HepG2 (cell line): ENCODE results near the gene RHOV. TPM values are rescaled to one million over a fixed set of nuclear protein-coding genes. Genes with fewer than 3 reads are reported as not detected.
A peak's percentile ranks its signal among the peaks of the same experiment; 100 is the strongest.

Experiments
- ARID3A ChIP-seq: IDR thresholded peaks from 2 replicates; pipeline ENCODE4 v1.6.1; 2012; ENCODE audit warnings: low read depth, low read length, improper control_type of control experiment
- ATF3 ChIP-seq: sonication (generic); formaldehyde crosslinking; IDR thresholded peaks from 2 replicates; pipeline ENCODE4 v1.4.0; 2020; ENCODE audit warnings: missing genetic modification reagents
- ATF7-NPFF ChIP-seq: sonication (generic); formaldehyde crosslinking; IDR thresholded peaks from 2 replicates; pipeline ENCODE4 v1.8.1; 2023; ENCODE audit warnings: mild to moderate bottlenecking, low read depth, missing genetic modification reagents, moderate library complexity
- BRCA1 ChIP-seq: sonication (generic); formaldehyde crosslinking; IDR thresholded peaks from 2 replicates; pipeline ENCODE4 v1.4.0; 2020; ENCODE audit warnings: missing genetic modification reagents
- FOSL2 ChIP-seq: sonication (generic); formaldehyde crosslinking; IDR thresholded peaks from 2 replicates; pipeline ENCODE4 v1.4.0; 2020; ENCODE audit warnings: missing genetic modification reagents
- KLF9 ChIP-seq: IDR thresholded peaks from 2 replicates; pipeline ENCODE4 v1.6.1; 2016; ENCODE audit warnings: low read depth
- MEF2D ChIP-seq: sonication (generic); formaldehyde crosslinking; IDR thresholded peaks from 2 replicates; pipeline ENCODE4 v1.5.1; 2020; ENCODE audit warnings: mild to moderate bottlenecking, missing genetic modification reagents
- MLXIP ChIP-seq: sonication (generic); formaldehyde crosslinking; IDR thresholded peaks from 2 replicates; pipeline ENCODE4 v1.9.0; 2021; ENCODE audit warnings: missing genetic modification reagents, borderline replicate concordance
- SAP130 ChIP-seq: IDR thresholded peaks from 2 replicates; pipeline ENCODE4 v1.6.1; 2016; ENCODE audit warnings: low read depth
- SP5 ChIP-seq: IDR thresholded peaks from 2 replicates; pipeline ENCODE4 v1.6.1; 2016; ENCODE audit warnings: low read depth, borderline replicate concordance
- TFAP4 ChIP-seq: sonication (generic); IDR thresholded peaks from 2 replicates; pipeline ENCODE4 v1.6.1; 2016; ENCODE audit warnings: low read depth, borderline replicate concordance
- ZC3H13 ChIP-seq: sonication (generic); formaldehyde crosslinking; IDR thresholded peaks from 2 replicates; pipeline ENCODE4 v1.8.1; 2023; ENCODE audit warnings: mild to moderate bottlenecking, missing genetic modification reagents, moderate library complexity
- ZFP37 ChIP-seq: sonication (generic); formaldehyde crosslinking; IDR thresholded peaks from 2 replicates; pipeline ENCODE4 v1.4.0; 2020; ENCODE audit warnings: missing genetic modification reagents, borderline replicate concordance
- ZHX2 ChIP-seq, 2 experiments: sonication (generic) in 1 of 2; formaldehyde crosslinking in 1 of 2; IDR thresholded peaks; 2 replicates each; pipeline versions ENCODE4 v1.6.1 to v1.9.0; 2014 to 2022; ENCODE audit warnings: antibody characterized with exemption in 1 of 2, borderline replicate concordance in 1 of 2, inconsistent platforms in 1 of 2, low read depth in 1 of 2, missing genetic modification reagents in 1 of 2
- ZNF720 ChIP-seq: sonication (generic); formaldehyde crosslinking; IDR thresholded peaks from 2 replicates; pipeline ENCODE4 v1.4.0; 2020; ENCODE audit warnings: missing genetic modification reagents
- ZNF784 ChIP-seq: sonication (generic); formaldehyde crosslinking; IDR thresholded peaks from 2 replicates; pipeline ENCODE4 v1.5.1; 2020; ENCODE audit warnings: missing genetic modification reagents, mild to moderate bottlenecking, borderline replicate concordance
- polyA plus RNA-seq, 8 experiments: library from polyadenylated mRNA; depleted of rRNA in 3 of 8; stranded (reverse) in 7 of 8; unstranded in 1 of 8; fragments of >200 nt; fragmentation: Illumina TruSeq in 4 of 8; extraction: Trizol in 4 of 8; gene quantifications; 2 replicates each; pipeline versions ENCODE4 v1.2.1 to v1.2.3, GENCODE V29; 2011 to 2016; ENCODE audit warnings: low read depth in 4 of 8, missing spikeins in 1 of 8, mixed read lengths in 1 of 8; ENCODE audit not compliant: insufficient read depth in 1 of 8
- total RNA-seq, 5 experiments: library from RNA; depleted of rRNA; stranded (reverse); fragments of >200 nt; fragmentation: Illumina TruSeq; extraction: Trizol; gene quantifications; 2 replicates each; pipeline ENCODE4 v1.2.3, GENCODE V29; 2016; ENCODE audit warnings: low read depth in 1 of 5

Gene RHOV
- total and polyA plus RNA-seq, 2 of the 13 experiments (the other 11 are each of a cell fraction or from before 2014, with no cell fraction given) = 0.17 to 0.18 TPM

GRCh38 chr15:40906991-40907802 is 33.2 kb upstream of the RHOV start (continued):
- no peak for TF ChIP-seq ARID3A
- no peak for TF ChIP-seq ZNF784 (CRISPR knock-in tag)
- TF ChIP-seq KLF9 (CRISPR knock-in tag) = no peak
- TF ChIP-seq MLXIP (CRISPR knock-in tag) = no peak
- no peak; the same call in 1 of the 2 replicates for TF ChIP-seq SAP130 (CRISPR knock-in tag)
- TF ChIP-seq ZFP37 = no peak
- TF ChIP-seq FOSL2 (CRISPR knock-in tag) = no peak
- TF ChIP-seq TFAP4 = no peak
- no peak for TF ChIP-seq ZC3H13 (CRISPR knock-in tag)
- 0 out of 2 replicates have a peak, but pooled peaks have one; percentile 9 for TF ChIP-seq SP5
- no peak for TF ChIP-seq ATF7-NPFF
- TF ChIP-seq ZHX2 (IDR thresholded peaks at IDR 0.05; ENCODE audit: low read depth) = no peak
- no peak for TF ChIP-seq ZHX2 (CRISPR knock-in tag; IDR thresholded peaks at IDR 0.05; ENCODE audit: borderline replicate concordance)
- TF ChIP-seq ATF3 (CRISPR knock-in tag) = no peak
- TF ChIP-seq MEF2D (CRISPR knock-in tag) = no peak
- TF ChIP-seq ZNF720 (CRISPR knock-in tag) = no peak
- TF ChIP-seq BRCA1 (CRISPR knock-in tag) = no peak
